Stomach (tissue), 9 donors: Measurements from ENCODE around the gene RTKN. TPM values are rescaled to one million over a fixed set of nuclear protein-coding genes. Genes with fewer than 3 reads are reported as not detected.

Experiments used
- DNase-seq, 2 donors: peaks; one replicate each; pipeline versions ENCODE4 v3.0.0 to v3.0.0-alpha.2; 2013 to 2019
- H3K27ac ChIP-seq, 5 donors: fragments of 200-600 bp in 4 of 5; sonication (generic) in 4 of 5; one replicate each; pipeline ENCODE4 v1.5.1; 2013 to 2019; ENCODE audit warnings: mild to moderate bottlenecking in 1 of 5, moderate library complexity in 1 of 5
- H3K27me3 ChIP-seq, 3 donors: fragments of 200-600 bp; sonication (generic); one replicate each; pipeline ENCODE4 v1.5.1; 2017 to 2019; ENCODE audit warnings: mixed run types in 1 of 3
- H3K36me3 ChIP-seq, 4 donors: fragments of 200-600 bp; sonication (generic); 1 replicate in 3 of 4; 2 replicates in 1 of 4; pipeline ENCODE4 v1.5.1; 2016 to 2019
- H3K4me1 ChIP-seq, 4 donors: fragments of 200-600 bp; sonication (generic); one replicate each; pipeline ENCODE4 v1.5.1; 2016 to 2019
- H3K4me3 ChIP-seq, 4 donors: fragments of 200-600 bp; sonication (generic) in 3 of 4; one replicate each; pipeline ENCODE4 v1.5.1; 2016 to 2019; ENCODE audit warnings: mild to moderate bottlenecking in 1 of 4
- H3K9me3 ChIP-seq, 4 donors: fragments of 200-600 bp; sonication (generic); one replicate each; pipeline ENCODE4 v1.5.1; 2016 to 2019
- CTCF ChIP-seq, 7 experiments: fragments of 450-650 bp in 4 of 7; fragments of 200-600 bp in 3 of 7; sonication (generic) in 3 of 7; IDR thresholded peaks; one replicate each; pipeline ENCODE4 v1.5.1; 2016 to 2019; ENCODE audit warnings: antibody characterized with exemption in 7 of 7, control low read depth in 2 of 7, mild to moderate bottlenecking in 1 of 7
- EP300 ChIP-seq: sonication (generic); formaldehyde crosslinking; IDR thresholded peaks from one replicate; pipeline ENCODE4 v1.6.1; 2017; ENCODE audit warnings: antibody characterized with exemption
- POLR2A ChIP-seq, 4 donors: fragments of 450-650 bp; IDR thresholded peaks; one replicate each; pipeline ENCODE4 v1.6.1; 2016; ENCODE audit warnings: antibody characterized with exemption in 4 of 4, control low read depth in 2 of 4, mild to moderate bottlenecking in 1 of 4, moderate library complexity in 1 of 4
- POLR2AphosphoS5 ChIP-seq, 3 donors: sonication (generic); formaldehyde crosslinking; IDR thresholded peaks; one replicate each; pipeline ENCODE4 v1.6.1; 2016; ENCODE audit warnings: antibody characterized with exemption in 3 of 3
- WGBS, 5 donors: extraction: QIAGEN DNeasy Blood & Tissue Kit in 3 of 5; methylation state at CpG; one replicate each; pipeline versions ENCODE4 v1.1.5 to v1.1.7; 2013 to 2018; 5-methylcytosine and 5-hydroxymethylcytosine counted together
- intact Hi-C: fragments of 100-400 bp; cut with DNase I; formaldehyde crosslinking; loops from one replicate; pipeline ENCODE4 v1.15.1; 2023; ENCODE audit warnings: low total_unique reads
- polyA plus RNA-seq, 3 donors: library from polyadenylated mRNA; stranded (reverse); fragments of 200-250 nt; gene quantifications; one replicate each; pipeline ENCODE4 v1.2.3, GENCODE V29; 2013
- total RNA-seq, 5 donors: library from RNA; depleted of rRNA; stranded (reverse); fragments of >200 nt; gene quantifications; one replicate each; pipeline versions ENCODE4 v1.1.0 to v1.2.3, GENCODE V29; 2014 to 2016
- donor health status: healthy with polysubstance abuse.
- donor health status: Bipolar disorder and iron deficiency.
- donor health status: healthy.

Gene RTKN
- total and polyA plus RNA-seq, 8 donors: 10.8 to 125 (median 27.0) TPM

- TF ChIP-seq POLR2AphosphoS5 (IDR thresholded peaks at IDR 0.05) (no peak), CTCF (IDR thresholded peaks at IDR 0.05) (no peak), POLR2A (IDR thresholded peaks at IDR 0.05) (no peak), EP300 (no peak)
- H3K27ac ChIP-seq: peak overlapping the region in 1 of 5 donors; percentile 95
- peaks cover 14 to 57% (median 47%) of the 10 kb centered on the region in 4 donors for H3K4me1 ChIP-seq
- H3K36me3 ChIP-seq: peaks cover 0 to under 1% (median 0%) of the 10 kb centered on the region in 4 donors
- no peaks in the 10 kb centered on the region for H3K9me3 ChIP-seq
- no peaks in the 10 kb centered on the region for H3K27me3 ChIP-seq
- intact Hi-C loops: no loop called here
- 53 to 65% (median 55%) methylated on average over 5 of the region's 5 CpGs for WGBS, 5 donors
- H3K4me3 ChIP-seq: peak overlapping the region; percentile 89 to 97 (median 92)
- no peak for DNase-seq
Measured at GRCh38 chr2:74390606-74391005, 51.1 kb downstream of the RTKN start.

GRCh38 chr2:74387346-74387745 lies 54.4 kb downstream of the RTKN start:
- Histone ChIP-seq H3K4me3 (no peak overlapping the region), H3K4me1 (peaks cover 32 to 86% (median 73%) of the 10 kb centered on the region in 4 donors), H3K27ac (no peak overlapping the region), H3K9me3 (no peaks in the 10 kb centered on the region), H3K36me3 (peaks cover 0 to 10% (median 0%) of the 10 kb centered on the region in 4 donors), H3K27me3 (no peaks in the 10 kb centered on the region)
- no peak for DNase-seq
- no peak for TF ChIP-seq CTCF (IDR thresholded peaks at IDR 0.05)
- no peak for TF ChIP-seq POLR2AphosphoS5 (IDR thresholded peaks at IDR 0.05)
- no peak for TF ChIP-seq EP300
- intact Hi-C loops: no loop called here
- WGBS, 5 donors: 79 to 97% (median 90%) methylated on average over 1 of the region's 1 CpG

- 79 to 91% (median 82%) methylated on average over 8 of the region's 8 CpGs for WGBS, 5 donors
- intact Hi-C loops: no loop called here
- H3K9me3 ChIP-seq: no peaks in the 10 kb centered on the region
- H3K4me3 ChIP-seq: no peak overlapping the region
- H3K27me3 ChIP-seq: no peaks in the 10 kb centered on the region
- H3K36me3 ChIP-seq: peaks cover 0 to 10% (median 0%) of the 10 kb centered on the region in 4 donors
- H3K27ac ChIP-seq: no peak overlapping the region
- H3K4me1 ChIP-seq: peaks cover 29 to 92% (median 79%) of the 10 kb centered on the region in 4 donors
- TF ChIP-seq CTCF (IDR thresholded peaks at IDR 0.05): no peak
- TF ChIP-seq EP300: no peak
- TF ChIP-seq POLR2AphosphoS5 (IDR thresholded peaks at IDR 0.05): no peak
- no peak for TF ChIP-seq POLR2A (IDR thresholded peaks at IDR 0.05)
- DNase-seq: no peak
Measured at GRCh38 chr2:74385396-74385795, 56.3 kb downstream of the RTKN start.

GRCh38 chr2:74384051-74384450 lies 57.7 kb downstream of the RTKN start:
- 71 to 81% (median 78%) methylated on average over 3 of the region's 3 CpGs for WGBS, 5 donors
- peak overlapping the region in 4 of 5 donors; percentile 55 to 71 (median 68) for H3K27ac ChIP-seq
- no peak overlapping the region for H3K4me3 ChIP-seq
- H3K9me3 ChIP-seq: no peaks in the 10 kb centered on the region
- no peak for DNase-seq
- H3K27me3 ChIP-seq: no peaks in the 10 kb centered on the region
- intact Hi-C loops: no loop called here
- H3K4me1 ChIP-seq: peaks cover 35 to 92% (median 79%) of the 10 kb centered on the region in 4 donors
- peaks cover 0 to 10% (median 0%) of the 10 kb centered on the region in 4 donors for H3K36me3 ChIP-seq
- TF ChIP-seq POLR2AphosphoS5 (IDR thresholded peaks at IDR 0.05) (no peak), EP300 (no peak), CTCF (IDR thresholded peaks at IDR 0.05) (no peak), POLR2A (IDR thresholded peaks at IDR 0.05) (no peak)
